GM04503 (cell line): Measurements from ENCODE around the gene MROH9.

ENCODE experiments used
- DNase-seq: peaks from one replicate; pipeline ENCODE4 v3.0.0-alpha.2; 2012; ENCODE audit warnings: low read depth

Gene MROH9

GRCh38 chr1:171081763-171082201 is 146.4 kb downstream of the MROH9 start:
- DNase-seq: no peak

GRCh38 chr1:171082606-171083005 is 147.3 kb downstream of the MROH9 start:
- no peak for DNase-seq

- DNase-seq: no peak
These were observed 147.9 kb downstream of the MROH9 start for GRCh38 chr1:171083222-171083621.

GRCh38 chr1:171084091-171084490 is 148.8 kb downstream of the MROH9 start:
- no peak for DNase-seq

GRCh38 chr1:171084870-171085269 is 149.5 kb downstream of the MROH9 start:
- no peak for DNase-seq

- no peak for DNase-seq
These were observed 152.6 kb downstream of the MROH9 start for GRCh38 chr1:171087896-171088295.

- DNase-seq: no peak
These were observed 155.3 kb downstream of the MROH9 start, which contains the start of gene FMO3 for GRCh38 chr1:171090604-171091003. TSS of gene FMO3 (plus strand) at chr1:171090905. CDS start at chr1:171092659, 1,754 bp downstream.

GRCh38 chr1:171103862-171104261 is 168.5 kb downstream of the MROH9 start:
- no peak for DNase-seq

- DNase-seq: no peak
These were observed 172.1 kb downstream of the MROH9 start for GRCh38 chr1:171107262-171107940.

GRCh38 chr1:171107969-171108368 is 172.6 kb downstream of the MROH9 start:
- no peak for DNase-seq

- DNase-seq: no peak
These were observed 174.6 kb downstream of the MROH9 start for GRCh38 chr1:171109966-171110365.

- DNase-seq: no peak
These were observed 175.4 kb downstream of the MROH9 start for GRCh38 chr1:171110621-171111326.

GRCh38 chr1:171112119-171112518 is 176.8 kb downstream of the MROH9 start:
- no peak for DNase-seq

GRCh38 chr1:171113382-171113781 is 178.0 kb downstream of the MROH9 start:
- no peak for DNase-seq
